ENCODE results near the gene RAP1GAP.
A peak's percentile ranks its signal among the peaks of the same experiment; 100 is the strongest.

RAP1GAP gene

GRCh38 chr1:21610027-21610426, 59.1 kb downstream of the RAP1GAP start:
- Histone ChIP-seq H3K4me1 (ENCODE audit: control insufficient read depth, insufficient read depth, low read length) (peaks cover 3% of the 10 kb centered on the region; the same call in 1 of the 2 replicates), H3K36me3 (ENCODE audit: control insufficient read depth, insufficient read depth, low read length) (no peaks in the 10 kb centered on the region)
- no CpG with 5 or more reads among the region's 16 CpGs for WGBS (ENCODE audit: insufficient coverage, insufficient read length)

DNA sequence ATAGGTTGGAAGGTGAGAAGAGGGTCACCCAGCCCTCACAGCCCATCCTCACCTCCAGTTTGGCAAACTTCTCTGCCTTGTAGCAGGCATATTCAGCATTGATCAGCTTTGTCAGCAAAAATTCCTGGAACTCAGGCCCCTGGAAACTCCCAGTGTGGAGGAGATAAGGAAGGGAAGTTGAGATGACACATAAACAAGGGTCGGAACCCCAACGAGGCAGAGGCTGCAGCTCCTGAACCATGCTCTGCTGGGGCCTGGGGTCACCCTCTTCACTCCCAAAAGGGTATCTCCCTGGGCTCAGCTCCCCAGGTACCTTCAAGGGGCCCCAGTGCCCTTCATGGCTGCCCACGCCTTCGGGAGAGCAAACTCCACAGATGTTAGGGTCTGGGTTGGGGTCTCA, 60.4 kb downstream of the RAP1GAP start:
- Histone ChIP-seq H3K27me3 (ENCODE audit: control insufficient read depth, insufficient read depth, low read length) (no peaks in the 10 kb centered on the region), H3K27ac (ENCODE audit: low read length) (no peak overlapping the region), H3K36me3 (ENCODE audit: control insufficient read depth, insufficient read depth, low read length) (no peaks in the 10 kb centered on the region), H3K9me3 (ENCODE audit: control insufficient read depth, insufficient read depth, low read length) (no peaks in the 10 kb centered on the region), H3K4me1 (ENCODE audit: control insufficient read depth, insufficient read depth, low read length) (peaks cover 3% of the 10 kb centered on the region; the same call in 1 of the 2 replicates), H3K4me3 (ENCODE audit: low read length) (no peak overlapping the region)
- DNase-seq (ENCODE audit: low read depth, low spot score): no peak
- no CpG with 5 or more reads among the region's 4 CpGs for WGBS (ENCODE audit: insufficient coverage, insufficient read length)

More at GRCh38 chr1:21610027-21610426, 59.1 kb downstream of the RAP1GAP start:
- Histone ChIP-seq H3K27ac (ENCODE audit: low read length) (no peak overlapping the region), H3K4me3 (ENCODE audit: low read length) (no peak overlapping the region), H3K9me3 (ENCODE audit: control insufficient read depth, insufficient read depth, low read length) (no peaks in the 10 kb centered on the region), H3K27me3 (ENCODE audit: control insufficient read depth, insufficient read depth, low read length) (no peaks in the 10 kb centered on the region)
- DNase-seq (ENCODE audit: low read depth, low spot score): no peak

GRCh38 chr1:21607549-21608529, 61.3 kb downstream of the RAP1GAP start:
- H3K4me1 ChIP-seq (ENCODE audit: control insufficient read depth, insufficient read depth, low read length): peaks cover 3% of the 10 kb centered on the region; the same call in 1 of the 2 replicates
- no peaks in the 10 kb centered on the region for H3K27me3 ChIP-seq (ENCODE audit: control insufficient read depth, insufficient read depth, low read length)
- DNase-seq (ENCODE audit: low read depth, low spot score): peak; percentile 99
- no peaks in the 10 kb centered on the region for H3K9me3 ChIP-seq (ENCODE audit: control insufficient read depth, insufficient read depth, low read length)
- no peak overlapping the region for H3K4me3 ChIP-seq (ENCODE audit: low read length)
- H3K36me3 ChIP-seq (ENCODE audit: control insufficient read depth, insufficient read depth, low read length): no peaks in the 10 kb centered on the region
- whole genome bisulfite sequencing (ENCODE audit: insufficient coverage, insufficient read length): no CpG with 5 or more reads among the region's 37 CpGs
- no peak overlapping the region for H3K27ac ChIP-seq (ENCODE audit: low read length)

GRCh38 chr1:21605964-21606705, 63.0 kb downstream of the RAP1GAP start:
- Histone ChIP-seq H3K36me3 (ENCODE audit: control insufficient read depth, insufficient read depth, low read length) (no peaks in the 10 kb centered on the region), H3K27me3 (ENCODE audit: control insufficient read depth, insufficient read depth, low read length) (no peaks in the 10 kb centered on the region), H3K27ac (ENCODE audit: low read length) (no peak overlapping the region), H3K4me3 (ENCODE audit: low read length) (no peak overlapping the region), H3K9me3 (ENCODE audit: control insufficient read depth, insufficient read depth, low read length) (no peaks in the 10 kb centered on the region), H3K4me1 (ENCODE audit: control insufficient read depth, insufficient read depth, low read length) (peaks cover 3% of the 10 kb centered on the region; the same call in 1 of the 2 replicates)
- DNase-seq (ENCODE audit: low read depth, low spot score): no peak
- WGBS (ENCODE audit: insufficient coverage, insufficient read length): no CpG with 5 or more reads among the region's 15 CpGs

GRCh38 chr1:21605012-21605715, 64.0 kb downstream of the RAP1GAP start:
- H3K4me3 ChIP-seq (ENCODE audit: low read length): no peak overlapping the region
- no peaks in the 10 kb centered on the region for H3K27me3 ChIP-seq (ENCODE audit: control insufficient read depth, insufficient read depth, low read length)
- H3K36me3 ChIP-seq (ENCODE audit: control insufficient read depth, insufficient read depth, low read length): no peaks in the 10 kb centered on the region
- H3K9me3 ChIP-seq (ENCODE audit: control insufficient read depth, insufficient read depth, low read length): no peaks in the 10 kb centered on the region
- no peak for DNase-seq (ENCODE audit: low read depth, low spot score)
- no peak overlapping the region for H3K27ac ChIP-seq (ENCODE audit: low read length)
- peaks cover 3% of the 10 kb centered on the region; the same call in 1 of the 2 replicates for H3K4me1 ChIP-seq (ENCODE audit: control insufficient read depth, insufficient read depth, low read length)
- WGBS (ENCODE audit: insufficient coverage, insufficient read length): no CpG with 5 or more reads among the region's 7 CpGs

- 100% methylated on average over 1 of the region's 12 CpGs for WGBS (ENCODE audit: insufficient coverage, insufficient read length)
- peaks cover 3% of the 10 kb centered on the region; the same call in 1 of the 2 replicates for H3K4me1 ChIP-seq (ENCODE audit: control insufficient read depth, insufficient read depth, low read length)
- no peak overlapping the region for H3K27ac ChIP-seq (ENCODE audit: low read length)
- no peaks in the 10 kb centered on the region for H3K36me3 ChIP-seq (ENCODE audit: control insufficient read depth, insufficient read depth, low read length)
- H3K27me3 ChIP-seq (ENCODE audit: control insufficient read depth, insufficient read depth, low read length): no peaks in the 10 kb centered on the region
- H3K4me3 ChIP-seq (ENCODE audit: low read length): no peak overlapping the region
- no peaks in the 10 kb centered on the region for H3K9me3 ChIP-seq (ENCODE audit: control insufficient read depth, insufficient read depth, low read length)
- no peak for DNase-seq (ENCODE audit: low read depth, low spot score)
Observed at GRCh38 chr1:21604208-21604957, 64.8 kb downstream of the RAP1GAP start.

- WGBS (ENCODE audit: insufficient coverage, insufficient read length): no CpG with 5 or more reads among the region's 39 CpGs
- H3K9me3 ChIP-seq (ENCODE audit: control insufficient read depth, insufficient read depth, low read length): no peaks in the 10 kb centered on the region
- no peaks in the 10 kb centered on the region for H3K36me3 ChIP-seq (ENCODE audit: control insufficient read depth, insufficient read depth, low read length)
- DNase-seq (ENCODE audit: low read depth, low spot score): no peak
- H3K27me3 ChIP-seq (ENCODE audit: control insufficient read depth, insufficient read depth, low read length): no peaks in the 10 kb centered on the region
- peaks cover 3% of the 10 kb centered on the region; the same call in 1 of the 2 replicates for H3K4me1 ChIP-seq (ENCODE audit: control insufficient read depth, insufficient read depth, low read length)
- no peak overlapping the region for H3K27ac ChIP-seq (ENCODE audit: low read length)
- H3K4me3 ChIP-seq (ENCODE audit: low read length): no peak overlapping the region
Observed at GRCh38 chr1:21603177-21604138, 65.7 kb downstream of the RAP1GAP start.

DNA sequence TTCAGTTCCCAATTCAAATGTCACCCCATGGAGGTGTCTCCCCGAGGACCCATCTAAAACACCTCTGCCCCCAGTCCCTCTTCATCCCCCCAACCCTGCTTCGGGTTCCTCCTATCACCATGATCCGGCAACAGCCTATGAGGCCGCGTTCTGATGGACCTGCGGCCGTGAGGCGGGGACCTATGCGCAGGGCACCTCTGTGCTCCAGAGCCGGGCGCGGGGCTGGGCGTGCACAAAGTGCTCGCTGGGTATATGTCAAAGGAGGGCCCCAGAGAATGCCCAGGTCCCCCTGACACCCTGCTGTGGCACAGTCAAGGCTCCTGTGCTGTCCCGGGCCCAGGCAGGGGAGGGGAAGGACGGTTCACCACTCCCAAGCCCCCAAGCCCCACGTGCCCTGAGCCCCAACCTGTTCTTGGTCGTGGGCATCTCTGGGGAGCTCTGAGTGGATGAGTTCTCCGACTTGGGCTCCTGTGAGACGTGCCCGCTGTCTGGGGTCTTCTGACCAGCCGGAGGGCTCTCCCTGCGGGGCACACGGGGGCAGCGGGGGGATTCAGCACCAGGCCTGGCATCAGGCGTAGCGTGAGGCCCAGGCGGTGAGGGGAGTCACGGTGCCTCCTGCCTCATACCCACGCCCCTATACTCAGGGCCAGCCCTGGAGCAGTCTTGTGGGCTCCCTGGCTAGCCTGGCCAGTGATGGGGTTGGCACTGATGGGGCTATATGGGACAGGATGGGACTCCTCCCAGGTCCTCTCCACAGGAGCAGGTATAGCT, 67.7 kb downstream of the RAP1GAP start:
- Histone ChIP-seq H3K4me3 (ENCODE audit: low read length) (no peak overlapping the region), H3K9me3 (ENCODE audit: control insufficient read depth, insufficient read depth, low read length) (no peaks in the 10 kb centered on the region), H3K36me3 (ENCODE audit: control insufficient read depth, insufficient read depth, low read length) (no peaks in the 10 kb centered on the region), H3K27ac (ENCODE audit: low read length) (no peak overlapping the region), H3K27me3 (ENCODE audit: control insufficient read depth, insufficient read depth, low read length) (no peaks in the 10 kb centered on the region), H3K4me1 (ENCODE audit: control insufficient read depth, insufficient read depth, low read length) (no peaks in the 10 kb centered on the region)
- WGBS (ENCODE audit: insufficient coverage, insufficient read length): no CpG with 5 or more reads among the region's 30 CpGs
- no peak for DNase-seq (ENCODE audit: low read depth, low spot score)
